HT-29 (cell line): ENCODE measurements around the gene HERC6. TPM values are rescaled to one million over a fixed set of nuclear protein-coding genes. Genes with fewer than 3 reads are reported as not detected.
"Not testable (repeated sequence)": the region's sequence is repeated elsewhere in the genome, so short reads cannot be mapped to it uniquely, and the experiment has no call there.

Source experiments
- DNase-seq: peaks from one replicate; pipeline ENCODE4 v3.0.0-alpha.2; 2015; ENCODE audit warnings: low spot score
- total RNA-seq: library from RNA; depleted of rRNA; stranded (reverse); fragments of >200 nt; shearing (Covaris generic); gene quantifications from 2 replicates; pipeline ENCODE4 v1.2.3, GENCODE V29; 2014

Gene HERC6
- total RNA-seq, 1 experiment from 2014 or later: 12.8 TPM

GRCh38 chr4:88390128-88390527 is 11.5 kb downstream of the HERC6 start:
- DNase-seq: no peak

DNA sequence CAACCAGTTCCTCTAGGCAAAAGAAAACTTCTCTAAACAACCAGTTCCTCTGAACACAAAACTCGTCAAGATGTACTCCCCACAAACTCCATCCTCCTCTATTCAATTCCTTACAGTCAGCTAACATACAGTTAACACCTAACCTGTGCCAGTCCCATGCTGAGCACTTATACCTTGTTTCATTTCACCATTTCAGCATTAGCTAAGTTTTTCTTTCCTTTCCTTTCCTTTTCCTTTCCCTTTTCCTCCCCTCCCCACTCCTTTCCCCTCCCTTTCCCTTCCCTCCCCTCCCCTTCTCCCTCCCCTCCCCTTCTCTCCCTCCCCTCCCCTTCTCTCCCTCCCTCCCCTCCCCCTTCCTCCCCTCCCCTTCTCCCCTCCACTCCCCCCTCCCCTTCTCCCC is 13.1 kb downstream of the HERC6 start:
- no peak for DNase-seq

GRCh38 chr4:88396681-88397080 is 18.0 kb downstream of the HERC6 start:
- no peak for DNase-seq

DNA sequence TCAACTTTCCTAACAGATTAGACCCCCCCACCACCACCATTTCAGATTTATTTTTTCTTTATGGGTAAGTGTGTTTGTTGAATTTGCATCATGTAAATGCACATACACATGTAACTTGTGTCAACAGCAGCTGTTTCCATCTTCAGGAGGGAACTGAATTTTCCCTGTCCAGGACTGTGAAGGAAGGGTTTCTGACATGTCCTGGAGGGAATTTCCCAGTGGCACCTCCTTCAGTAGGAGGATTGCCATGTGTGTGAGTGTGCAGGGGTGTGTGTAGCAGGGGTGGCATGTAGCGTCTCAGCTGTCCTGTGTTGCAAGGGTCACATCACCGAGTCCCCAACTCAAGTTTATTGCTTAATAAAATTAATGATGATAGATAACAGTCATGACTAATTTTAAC is 19.7 kb downstream of the HERC6 start:
- DNase-seq: no peak

- DNase-seq: no peak
These were observed 30.6 kb downstream of the HERC6 start for GRCh38 chr4:88409206-88409605.

DNA sequence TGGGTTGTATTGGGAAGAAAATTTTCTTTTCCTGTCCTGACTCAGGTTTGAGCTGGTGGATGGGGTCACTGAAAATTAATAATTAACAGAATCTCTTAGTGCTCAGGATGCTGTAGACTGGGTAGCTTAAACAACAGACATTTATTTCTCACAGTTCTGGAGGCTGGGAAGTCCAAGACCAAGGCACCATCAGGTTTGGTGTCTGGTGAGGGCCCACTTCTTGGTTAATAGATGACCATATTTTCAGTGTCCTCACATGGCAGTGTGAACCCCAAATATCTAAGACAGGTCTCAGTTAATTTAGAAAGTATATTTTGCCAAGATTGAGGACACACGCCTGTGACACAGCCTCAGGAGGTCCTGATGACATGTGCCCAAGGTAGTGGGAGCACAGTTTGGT is 31.1 kb downstream of the HERC6 start:
- DNase-seq: no peak

GRCh38 chr4:88411491-88412096 is 32.9 kb downstream of the HERC6 start:
- no peak for DNase-seq

DNA sequence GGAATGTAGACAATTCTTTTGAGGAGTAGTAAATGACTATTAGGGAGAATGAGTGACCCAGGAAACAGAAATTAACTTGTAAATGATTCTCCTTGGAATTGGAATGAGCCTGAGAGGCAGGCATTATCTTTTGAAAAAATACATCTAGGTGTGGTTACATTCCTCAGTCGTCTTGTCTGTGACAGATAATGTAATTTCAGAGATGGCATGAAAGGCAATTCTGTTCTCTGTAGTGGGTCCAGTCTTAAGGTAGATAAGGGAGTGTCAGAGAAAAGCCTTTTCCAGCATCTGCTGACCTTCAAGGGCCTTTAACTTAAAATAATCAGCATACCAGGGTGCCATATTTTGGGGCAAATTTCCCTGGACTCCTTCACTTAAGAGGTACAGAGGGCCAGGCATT is 35.1 kb downstream of the HERC6 start:
- DNase-seq: no peak

DNA sequence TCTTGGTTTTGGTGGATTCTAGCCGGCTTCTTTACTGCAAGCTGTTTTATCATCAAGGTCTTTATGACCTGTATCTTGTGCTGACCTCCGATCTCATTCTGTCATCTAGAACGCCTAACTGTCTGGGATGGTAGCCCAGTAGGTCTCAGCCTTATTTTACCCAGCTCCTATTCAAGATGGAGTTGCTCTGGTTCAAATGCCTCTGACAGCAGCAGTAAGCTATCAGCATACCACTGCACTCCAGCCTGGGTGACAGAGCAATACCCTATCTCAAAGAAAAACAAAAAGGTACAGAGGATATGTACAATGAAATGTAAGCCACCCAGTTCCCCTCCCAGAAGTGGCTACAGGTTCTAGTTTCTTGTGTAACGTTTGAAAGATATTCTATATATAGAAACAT is 36.1 kb downstream of the HERC6 start:
- DNase-seq: no peak

DNA sequence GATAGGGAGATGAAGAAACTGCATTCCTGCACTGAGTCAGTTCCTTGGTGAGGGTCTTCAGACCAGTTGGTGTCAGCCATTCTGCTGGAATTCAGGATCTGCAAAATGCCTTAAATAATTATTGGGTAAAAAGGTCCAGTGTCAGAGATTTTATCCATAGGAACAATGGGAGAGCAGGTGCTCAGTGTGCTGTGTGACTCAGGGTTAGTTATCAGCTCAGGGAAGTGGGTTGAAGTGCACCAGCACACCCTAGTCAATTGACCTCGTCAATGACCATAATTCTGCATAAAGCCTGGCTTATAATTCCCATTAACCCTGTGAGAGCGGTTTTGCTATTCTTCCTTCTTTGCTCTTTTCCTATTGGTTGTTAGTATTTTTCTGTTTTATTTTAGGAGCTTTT is 37.3 kb downstream of the HERC6 start:
- peak; percentile 2 for DNase-seq

GRCh38 chr4:88418411-88418810 is 39.8 kb downstream of the HERC6 start:
- no peak for DNase-seq

DNA sequence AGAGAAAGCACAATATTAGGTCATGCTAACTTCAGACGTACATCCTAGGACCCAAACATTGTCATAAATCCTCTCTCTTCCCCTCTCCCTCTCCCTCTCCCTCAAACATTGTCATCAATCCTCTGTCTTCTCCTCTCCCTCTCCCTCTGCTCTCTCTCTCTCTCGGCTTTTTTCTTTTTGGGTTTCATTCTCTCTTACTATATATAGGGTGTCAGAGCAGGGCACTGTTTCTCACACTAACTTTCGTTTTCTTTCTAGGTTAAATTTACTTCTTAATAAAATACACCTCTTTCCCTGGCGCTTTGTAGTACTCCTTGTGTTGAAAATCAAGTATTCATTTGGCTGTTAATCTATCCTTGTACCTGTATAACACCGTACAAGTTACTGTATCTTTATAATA is 41.2 kb downstream of the HERC6 start:
- DNase-seq: no peak

GRCh38 chr4:88420844-88421243 is 42.2 kb downstream of the HERC6 start:
- DNase-seq: no peak

DNA sequence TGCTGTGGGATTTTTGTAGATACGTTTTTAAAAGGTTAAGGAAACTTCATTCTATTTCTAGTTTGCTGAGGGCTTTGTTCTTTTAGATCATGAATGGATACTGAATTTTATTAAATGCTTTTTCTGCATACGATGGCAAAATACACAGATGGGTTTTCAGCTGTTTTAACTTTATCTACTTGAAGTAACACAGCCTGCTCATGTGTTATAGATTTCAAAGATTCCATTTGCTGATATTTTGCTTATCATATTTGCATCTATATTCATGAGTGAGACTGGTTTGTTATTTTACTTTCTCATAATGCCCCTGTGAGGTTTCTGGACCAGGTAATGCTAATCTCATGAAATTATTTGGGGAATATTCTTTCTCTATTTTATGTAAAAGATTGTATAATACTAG is 43.8 kb downstream of the HERC6 start:
- DNase-seq: no peak

GRCh38 chr4:88429401-88429800 is 50.7 kb downstream of the HERC6 start:
- no peak for DNase-seq

GRCh38 chr4:88435987-88436693 is 57.5 kb downstream of the HERC6 start:
- DNase-seq: no peak

GRCh38 chr4:88437873-88438272 is 59.2 kb downstream of the HERC6 start:
- not testable (repeated sequence) for DNase-seq

- no peak for DNase-seq
These were observed 60.6 kb downstream of the HERC6 start for GRCh38 chr4:88439161-88439760.

DNA sequence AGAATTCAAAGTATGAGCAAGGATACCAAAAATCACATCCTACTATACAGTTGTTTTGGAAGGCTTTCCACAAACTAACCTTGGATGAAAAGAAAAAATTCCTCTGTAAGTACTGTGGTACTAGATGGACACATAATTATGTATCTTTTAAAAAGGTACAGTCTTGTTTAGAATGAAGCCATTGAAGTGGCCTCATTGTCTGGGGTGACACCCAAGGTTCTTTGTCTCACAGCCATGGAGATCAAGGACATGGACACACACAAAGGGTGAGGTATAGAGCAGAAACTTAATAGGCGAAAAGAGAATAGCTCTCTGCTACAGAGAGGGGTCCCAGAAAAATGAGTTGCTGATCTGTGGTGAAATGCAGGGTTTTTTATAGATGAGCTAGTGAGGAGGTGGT is 61.5 kb downstream of the HERC6 start:
- no peak for DNase-seq

- DNase-seq: no peak
These were observed 63.0 kb downstream of the HERC6 start for GRCh38 chr4:88441696-88442095.

- DNase-seq: no peak
These were observed 64.1 kb downstream of the HERC6 start for GRCh38 chr4:88442689-88443191.

- no peak for DNase-seq
These were observed 64.8 kb downstream of the HERC6 start for GRCh38 chr4:88443486-88443885.

- DNase-seq: no peak
These were observed 66.6 kb downstream of the HERC6 start for GRCh38 chr4:88445252-88445651.
